GM23248 (cell line): Measurements from ENCODE around the gene HSF5. TPM values are rescaled to one million over a fixed set of nuclear protein-coding genes. Genes with fewer than 3 reads are reported as not detected.

ENCODE experiments used
- DNase-seq: peaks from one replicate; pipeline ENCODE4 v3.0.0-alpha.2; 2015
- H2AFZ ChIP-seq: fragments of 200-600 bp; sonication (generic); 2 replicates; pipeline ENCODE4 v1.6.1; 2016; ENCODE audit warnings: antibody characterized with exemption
- H3F3A ChIP-seq: fragments of 200-600 bp; sonication (generic); 2 replicates; pipeline ENCODE4 v1.6.1; 2016; ENCODE audit warnings: mild to moderate bottlenecking, antibody characterized with exemption, mixed run types; ENCODE audit not compliant: insufficient read depth
- H3K27ac ChIP-seq: fragments of 200-600 bp; sonication (generic); 2 replicates; pipeline ENCODE4 v1.5.1; 2016; ENCODE audit warnings: mild to moderate bottlenecking
- H3K27me3 ChIP-seq: fragments of 200-600 bp; sonication (generic); replicated peaks from 2 replicates; pipeline ENCODE4 v1.6.1; 2016; ENCODE audit warnings: mild to moderate bottlenecking; ENCODE audit not compliant: insufficient read depth
- H3K36me3 ChIP-seq: fragments of 200-600 bp; sonication (generic); 2 replicates; pipeline ENCODE4 v1.6.1; 2016; ENCODE audit warnings: low read depth, mild to moderate bottlenecking
- H3K4me1 ChIP-seq: fragments of 200-600 bp; sonication (generic); 2 replicates; pipeline ENCODE4 v1.6.1; 2016; ENCODE audit warnings: mild to moderate bottlenecking; ENCODE audit not compliant: insufficient read depth
- H3K4me2 ChIP-seq: fragments of 200-600 bp; sonication (generic); one replicate; pipeline ENCODE4 v1.6.1; 2016; ENCODE audit warnings: mild to moderate bottlenecking; ENCODE audit not compliant: unreplicated experiment
- H3K4me3 ChIP-seq: fragments of 200-600 bp; sonication (generic); 2 replicates; pipeline ENCODE4 v1.5.1; 2016; ENCODE audit warnings: mild to moderate bottlenecking
- H3K79me2 ChIP-seq: fragments of 200-600 bp; sonication (generic); 2 replicates; pipeline ENCODE4 v1.6.1; 2016; ENCODE audit warnings: mild to moderate bottlenecking; ENCODE audit not compliant: insufficient read depth
- H3K9ac ChIP-seq: fragments of 200-600 bp; sonication (generic); 2 replicates; pipeline ENCODE4 v1.6.1; 2016; ENCODE audit warnings: mild to moderate bottlenecking
- H3K9me2 ChIP-seq: fragments of 200-600 bp; sonication (generic); 2 replicates; pipeline ENCODE4 v1.6.1; 2016; ENCODE audit warnings: mixed run types, mild to moderate bottlenecking, moderate library complexity; ENCODE audit not compliant: insufficient read depth
- H3K9me3 ChIP-seq: fragments of 200-600 bp; sonication (generic); one replicate; pipeline ENCODE4 v1.6.1; 2017; ENCODE audit warnings: low read depth
- H4K20me1 ChIP-seq: fragments of 200-600 bp; sonication (generic); 2 replicates; pipeline ENCODE4 v1.6.0; 2016; ENCODE audit not compliant: insufficient read depth
- EZH2 ChIP-seq: fragments of 200-600 bp; sonication (generic); IDR thresholded peaks from 2 replicates; pipeline ENCODE4 v1.6.1; 2018; ENCODE audit warnings: antibody characterized with exemption, mild to moderate bottlenecking; ENCODE audit not compliant: insufficient read depth, poor library complexity, severe bottlenecking
- EZH2phosphoT487 ChIP-seq: fragments of 200-600 bp; sonication (generic); IDR thresholded peaks from 2 replicates; pipeline ENCODE4 v1.6.1; 2018; ENCODE audit warnings: antibody characterized with exemption, moderate library complexity, mild to moderate bottlenecking, low read depth; ENCODE audit not compliant: insufficient read depth
- WGBS, 2 experiments: methylation state at CpG; one replicate each; pipeline ENCODE4 v1.1.6; 2015 to 2017; ENCODE audit warnings: low lambda C conversion rate in 2 of 2, low coverage in 1 of 2; ENCODE audit errors: missing lambda C conversion rate in 2 of 2; 5-methylcytosine and 5-hydroxymethylcytosine counted together
- in situ Hi-C: fragments of 300-500 bp; cut with MboI; formaldehyde crosslinking; loops from 2 replicates; pipeline ENCODE4 v1.15.0; 2020
- polyA plus RNA-seq: library from polyadenylated mRNA; unstranded; fragments of >200 nt; fragmentation: Nextera tagmentation; extraction: Ambion mirVana; gene quantifications from 2 replicates; pipeline ENCODE4 v1.2.1, GENCODE V29; 2016
- total RNA-seq: library from RNA; depleted of rRNA; stranded (reverse); fragments of >200 nt; shearing (Covaris generic); gene quantifications from 2 replicates; pipeline ENCODE4 v1.2.3, GENCODE V29; 2014

The HSF5 gene
- total and polyA plus RNA-seq, 2 experiments from 2014 or later: not detected

DNA sequence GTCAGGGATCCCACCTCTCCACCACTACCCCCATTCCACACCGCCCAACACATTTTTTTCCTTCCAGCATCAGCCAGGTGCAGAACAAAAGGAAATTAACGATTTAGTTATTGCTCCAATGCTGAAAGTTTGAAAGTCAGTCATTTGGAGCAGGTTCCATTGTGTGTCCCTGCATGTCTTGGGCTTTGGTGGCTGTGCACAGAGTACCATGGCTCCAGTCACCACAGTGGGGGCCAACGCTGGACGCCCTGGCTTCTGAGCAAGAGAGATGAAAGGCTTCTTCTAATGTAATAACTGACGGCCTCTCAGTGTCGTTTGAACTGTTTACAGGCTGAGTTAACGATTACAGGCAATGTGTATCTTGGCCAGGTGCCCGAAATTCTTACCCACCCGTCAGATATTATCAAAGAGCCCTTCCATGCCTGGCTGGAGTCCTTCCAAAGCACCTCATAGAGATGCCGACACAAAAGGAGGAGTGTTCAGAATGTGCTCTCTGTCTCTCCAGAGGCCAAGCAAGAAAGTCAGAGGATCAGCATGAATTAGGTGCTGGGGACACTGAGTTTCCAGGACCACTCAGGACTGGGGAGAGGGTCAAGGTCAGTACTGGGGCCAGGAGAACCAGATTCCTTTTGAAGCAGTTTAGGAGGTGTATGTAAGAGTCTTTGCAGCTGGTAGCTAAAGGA is 96.8 kb downstream of the HSF5 start:
- H3K27me3 ChIP-seq: peaks cover 71% of the 10 kb centered on the region
- no peak overlapping the region for H2AFZ ChIP-seq
- H3K4me1 ChIP-seq: no peaks in the 10 kb centered on the region
- H3K27ac ChIP-seq: no peak overlapping the region
- H3K4me2 ChIP-seq: no peak overlapping the region
- H3K79me2 ChIP-seq: no peaks in the 10 kb centered on the region
- TF ChIP-seq EZH2 (no peak), EZH2phosphoT487 (no peak)
- in situ Hi-C loops: no loop called here
- H4K20me1 ChIP-seq: no peaks in the 10 kb centered on the region
- no peak overlapping the region for H3K4me3 ChIP-seq
- no peaks in the 10 kb centered on the region for H3K9me3 ChIP-seq
- no peak overlapping the region for H3K9ac ChIP-seq
- no peaks in the 10 kb centered on the region for H3K9me2 ChIP-seq
- H3K36me3 ChIP-seq: no peaks in the 10 kb centered on the region
- no peaks in the 10 kb centered on the region for H3F3A ChIP-seq
- no peak for DNase-seq
- 19 to 28% methylated on average over 10 of the region's 10 CpGs for WGBS, 2 experiments

DNA sequence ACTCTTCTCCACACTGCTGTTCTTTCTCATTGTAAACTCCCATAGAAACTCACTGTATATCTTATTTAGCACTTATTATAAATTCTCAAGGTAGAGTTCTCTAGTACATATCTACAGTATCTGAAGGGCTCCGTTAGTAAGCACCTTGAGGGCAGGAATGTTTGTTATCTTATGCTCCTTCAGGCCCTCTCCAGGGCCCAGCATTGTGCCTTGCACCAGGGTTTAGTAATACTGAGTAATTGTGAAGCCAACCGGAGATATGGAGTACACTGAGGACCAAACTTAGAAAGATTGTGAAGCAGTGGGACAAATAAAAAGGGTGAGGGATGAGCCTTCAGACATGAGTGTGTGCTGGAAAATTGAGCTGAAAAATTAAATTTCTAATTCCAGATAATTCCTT is 97.3 kb downstream of the HSF5 start:
- Histone ChIP-seq H2AFZ (no peak overlapping the region), H3K9me3 (no peaks in the 10 kb centered on the region), H3K4me1 (no peaks in the 10 kb centered on the region), H3F3A (no peaks in the 10 kb centered on the region), H4K20me1 (no peaks in the 10 kb centered on the region), H3K9ac (no peak overlapping the region), H3K36me3 (no peaks in the 10 kb centered on the region), H3K27ac (no peak overlapping the region), H3K4me3 (no peak overlapping the region), H3K9me2 (no peaks in the 10 kb centered on the region), H3K27me3 (peaks cover 66% of the 10 kb centered on the region), H3K79me2 (no peaks in the 10 kb centered on the region), H3K4me2 (no peak overlapping the region)
- in situ Hi-C loops: no loop called here
- 22 to 31% methylated on average over 2 of the region's 2 CpGs for WGBS, 2 experiments
- no peak for DNase-seq
- TF ChIP-seq EZH2: no peak
- no peak for TF ChIP-seq EZH2phosphoT487

DNA sequence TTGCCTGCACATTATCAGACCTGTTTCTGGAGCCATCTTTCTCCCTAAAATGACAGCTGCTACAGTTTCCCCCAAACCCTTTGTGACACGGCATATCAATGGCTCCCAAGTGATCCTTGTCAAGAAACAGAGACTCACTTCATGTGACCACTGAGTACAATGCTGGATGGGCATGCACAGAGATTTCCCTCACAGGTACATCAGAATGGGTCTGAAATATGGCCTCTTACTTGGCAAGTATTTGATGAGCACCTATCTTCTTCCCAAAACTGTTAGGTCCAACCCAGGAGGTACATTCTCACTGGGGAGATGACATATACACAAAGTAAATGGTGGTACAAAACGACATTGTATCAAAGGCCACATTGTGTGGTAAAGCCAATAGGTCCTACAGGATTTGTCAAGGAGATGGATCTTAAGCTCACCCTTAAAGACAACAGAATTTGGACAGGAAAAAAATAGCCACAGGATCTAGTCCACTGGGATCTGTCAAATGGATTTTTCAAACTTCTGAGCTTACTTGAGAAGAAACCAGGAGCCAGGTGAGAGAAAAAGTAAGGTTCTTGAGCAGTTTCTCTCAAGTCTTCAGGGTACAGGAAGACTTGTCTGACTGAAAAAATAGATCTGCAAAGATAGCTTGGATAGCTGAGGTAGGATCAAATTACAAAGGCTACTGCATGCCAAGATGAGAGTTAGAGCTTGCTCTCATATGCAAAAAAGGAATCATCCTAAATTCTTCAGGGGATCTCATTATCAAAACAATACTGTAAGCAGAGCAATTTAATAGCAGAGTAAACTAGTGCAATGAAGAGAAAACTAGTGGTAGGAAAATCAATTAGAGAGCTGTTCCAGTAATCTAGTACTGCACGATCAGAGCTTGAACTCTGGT is 99.7 kb downstream of the HSF5 start:
- in situ Hi-C loops: no loop called here
- Histone ChIP-seq H3K4me3 (no peak overlapping the region), H3K36me3 (no peaks in the 10 kb centered on the region), H3K4me2 (no peak overlapping the region), H2AFZ (no peak overlapping the region), H3K4me1 (no peaks in the 10 kb centered on the region), H3K9me2 (no peaks in the 10 kb centered on the region), H3K9me3 (no peaks in the 10 kb centered on the region), H3F3A (no peaks in the 10 kb centered on the region), H4K20me1 (no peaks in the 10 kb centered on the region), H3K27ac (no peak overlapping the region), H3K9ac (no peak overlapping the region), H3K27me3 (peaks cover 58% of the 10 kb centered on the region), H3K79me2 (no peaks in the 10 kb centered on the region)
- no peak for DNase-seq
- TF ChIP-seq EZH2 (no peak), EZH2phosphoT487 (no peak)
- WGBS, 2 experiments: 21 to 22% methylated on average over 3 of the region's 3 CpGs

DNA sequence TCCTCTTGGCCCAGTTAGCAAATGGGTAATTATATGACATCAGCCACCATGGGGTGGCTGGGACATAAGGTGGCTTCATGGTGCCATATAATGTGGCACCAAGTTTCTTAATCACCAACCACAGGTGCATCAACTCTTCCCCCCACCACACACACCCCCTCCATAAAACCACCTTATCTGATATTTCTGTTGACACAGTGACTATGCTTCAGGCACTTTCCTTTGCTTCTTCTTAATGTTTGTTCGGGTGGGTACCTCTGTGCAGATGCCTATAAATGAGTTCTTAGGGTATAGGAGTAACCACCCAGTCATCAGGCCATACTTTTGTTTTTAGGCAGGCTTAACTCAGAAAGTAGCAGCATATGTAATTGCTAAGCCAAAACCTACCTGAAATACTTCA is 100.4 kb downstream of the HSF5 start:
- Histone ChIP-seq H3F3A (no peaks in the 10 kb centered on the region), H3K9ac (no peak overlapping the region), H3K27ac (no peak overlapping the region), H3K27me3 (peaks cover 52% of the 10 kb centered on the region), H3K4me3 (no peak overlapping the region), H3K36me3 (no peaks in the 10 kb centered on the region), H2AFZ (no peak overlapping the region), H3K9me2 (no peaks in the 10 kb centered on the region), H3K4me1 (no peaks in the 10 kb centered on the region), H4K20me1 (no peaks in the 10 kb centered on the region), H3K9me3 (no peaks in the 10 kb centered on the region), H3K79me2 (no peaks in the 10 kb centered on the region), H3K4me2 (no peak overlapping the region)
- 39 to 70% methylated on average over 1 of the region's 1 CpG for WGBS, 2 experiments
- TF ChIP-seq EZH2phosphoT487 (no peak), EZH2 (no peak)
- no peak for DNase-seq
- in situ Hi-C loops: no loop called here
